Sigmoid colon (tissue), 4 donors: ENCODE results near the gene TMEM248.
"Not testable (repeated sequence)": the region's sequence is repeated elsewhere in the genome, so short reads cannot be mapped to it uniquely, and the experiment has no call there.

ENCODE experiments used
- CTCF ChIP-seq, 4 experiments: fragments of 450-650 bp in 3 of 4; fragments of 200-600 bp in 1 of 4; IDR thresholded peaks; one replicate each; pipeline ENCODE4 v1.5.1; 2016 to 2019; ENCODE audit warnings: antibody characterized with exemption in 4 of 4, mild to moderate bottlenecking in 3 of 4, moderate library complexity in 2 of 4
- POLR2A ChIP-seq, 2 donors: fragments of 450-650 bp; IDR thresholded peaks; one replicate each; pipeline ENCODE4 v1.6.1; 2016; ENCODE audit warnings: antibody characterized with exemption in 2 of 2, mild to moderate bottlenecking in 2 of 2, moderate library complexity in 2 of 2
- POLR2AphosphoS5 ChIP-seq, 4 donors: sonication (generic); formaldehyde crosslinking; IDR thresholded peaks; one replicate each; pipeline ENCODE4 v1.6.1; 2017; ENCODE audit warnings: antibody characterized with exemption in 4 of 4

GRCh38 chr7:67004145-67004544 lies 83.1 kb downstream of the TMEM248 start:
- TF ChIP-seq POLR2A, CTCF, POLR2AphosphoS5 (IDR thresholded peaks at IDR 0.05): not testable (repeated sequence)
